Breast epithelium (tissue), 4 donors: ENCODE measurements around the gene MEG3. TPM values are rescaled to one million over a fixed set of nuclear protein-coding genes. Genes with fewer than 3 reads are reported as not detected.

ENCODE experiments used
- DNase-seq, 2 donors: peaks; one replicate each; pipeline ENCODE4 v3.0.0-alpha.2; 2019; ENCODE audit warnings: low spot score in 2 of 2
- H3K27ac ChIP-seq, 2 donors: fragments of 200-600 bp; sonication (generic) in 1 of 2; one replicate each; pipeline ENCODE4 v1.5.1; 2016 to 2019; ENCODE audit warnings: mild to moderate bottlenecking in 1 of 2
- H3K27me3 ChIP-seq, 2 donors: fragments of 200-600 bp; sonication (generic) in 1 of 2; one replicate each; pipeline versions ENCODE4 v1.5.1 to v1.6.0; 2017 to 2019; ENCODE audit warnings: control low read depth in 1 of 2, mild to moderate bottlenecking in 1 of 2
- H3K36me3 ChIP-seq: fragments of 200-600 bp; one replicate; pipeline ENCODE4 v1.5.1; 2019
- H3K4me1 ChIP-seq, 2 donors: fragments of 200-600 bp; sonication (generic); one replicate each; pipeline ENCODE4 v1.5.1; 2016 to 2019; ENCODE audit warnings: control low read depth in 1 of 2
- H3K4me3 ChIP-seq, 3 donors: fragments of 200-600 bp; sonication (generic); 1 replicate in 2 of 3; 2 replicates in 1 of 3; pipeline ENCODE4 v1.5.1; 2016 to 2019; ENCODE audit warnings: mild to moderate bottlenecking in 3 of 3, moderate library complexity in 2 of 3
- H3K9me3 ChIP-seq, 2 donors: fragments of 200-600 bp; sonication (generic) in 1 of 2; one replicate each; pipeline ENCODE4 v1.5.1; 2016 to 2019; ENCODE audit warnings: control low read depth in 1 of 2
- CTCF ChIP-seq, 3 donors: fragments of 450-650 bp; IDR thresholded peaks; one replicate each; pipeline ENCODE4 v1.5.1; 2016 to 2017; ENCODE audit warnings: antibody characterized with exemption in 3 of 3, mild to moderate bottlenecking in 3 of 3, moderate library complexity in 3 of 3
- POLR2A ChIP-seq: fragments of 450-650 bp; IDR thresholded peaks from one replicate; pipeline ENCODE4 v1.6.1; 2016; ENCODE audit warnings: antibody characterized with exemption, mild to moderate bottlenecking, moderate library complexity
- POLR2AphosphoS5 ChIP-seq, 3 donors: sonication (generic); formaldehyde crosslinking; IDR thresholded peaks; one replicate each; pipeline ENCODE4 v1.6.1; 2017; ENCODE audit warnings: antibody characterized with exemption in 3 of 3
- intact Hi-C: fragments of 100-400 bp; cut with DNase I; formaldehyde crosslinking; loops from one replicate; pipeline ENCODE4 v1.15.1; 2023; ENCODE audit warnings: low total_unique reads
- total RNA-seq, 3 donors: library from RNA; depleted of rRNA; stranded (reverse); fragments of >200 nt; gene quantifications; one replicate each; pipeline ENCODE4 v1.1.0, GENCODE V29; 2016

The MEG3 gene
- total RNA-seq, 3 donors from 2014 or later = 45.2 to 68.8 (median 49.8) TPM

- H3K27ac ChIP-seq = no peak overlapping the region
- H3K9me3 ChIP-seq = peaks cover 4 to 5% of the 10 kb centered on the region in 2 donors
- DNase-seq = no peak
- intact Hi-C loops = no loop called here
- H3K27me3 ChIP-seq = no peaks in the 10 kb centered on the region
- no peaks in the 10 kb centered on the region for H3K36me3 ChIP-seq
- TF ChIP-seq POLR2A (no peak), POLR2AphosphoS5 (IDR thresholded peaks at IDR 0.05) (no peak), CTCF (IDR thresholded peaks at IDR 0.05) (no peak)
- H3K4me3 ChIP-seq = no peak overlapping the region
- no peaks in the 10 kb centered on the region for H3K4me1 ChIP-seq
Observed at GRCh38 chr14:100803226-100803625, 22.7 kb upstream of the MEG3 start.

- intact Hi-C loops = no loop called here
- no peak overlapping the region for H3K4me3 ChIP-seq
- no peaks in the 10 kb centered on the region for H3K27me3 ChIP-seq
- peaks cover 8 to 10% of the 10 kb centered on the region in 2 donors for H3K9me3 ChIP-seq
- no peak overlapping the region for H3K27ac ChIP-seq
- TF ChIP-seq POLR2AphosphoS5 (IDR thresholded peaks at IDR 0.05) = no peak
- no peak for TF ChIP-seq POLR2A
- TF ChIP-seq CTCF (IDR thresholded peaks at IDR 0.05) = no peak
- no peaks in the 10 kb centered on the region for H3K4me1 ChIP-seq
- no peak for DNase-seq
- H3K36me3 ChIP-seq = no peaks in the 10 kb centered on the region
Observed at GRCh38 chr14:100803676-100804075, 22.2 kb upstream of the MEG3 start.

- H3K9me3 ChIP-seq = peaks cover 13 to 15% of the 10 kb centered on the region in 2 donors
- DNase-seq = no peak
- no peaks in the 10 kb centered on the region for H3K27me3 ChIP-seq
- intact Hi-C loops = no loop called here
- TF ChIP-seq POLR2A = no peak
- H3K4me3 ChIP-seq = no peak overlapping the region
- H3K36me3 ChIP-seq = no peaks in the 10 kb centered on the region
- H3K27ac ChIP-seq = no peak overlapping the region
- H3K4me1 ChIP-seq = no peaks in the 10 kb centered on the region
Observed at GRCh38 chr14:100804138-100804537, 21.8 kb upstream of the MEG3 start.

GRCh38 chr14:100804558-100805309 is 21.2 kb upstream of the MEG3 start:
- no peak for DNase-seq
- H3K36me3 ChIP-seq = no peaks in the 10 kb centered on the region

GRCh38 chr14:100806386-100806785 is 19.5 kb upstream of the MEG3 start:
- DNase-seq = no peak
- peaks cover 0 to 5% of the 10 kb centered on the region in 2 donors for H3K27me3 ChIP-seq

More at GRCh38 chr14:100804558-100805309, 21.2 kb upstream of the MEG3 start:
- Histone ChIP-seq H3K4me3 (no peak overlapping the region), H3K27ac (no peak overlapping the region), H3K27me3 (peaks cover 0 to 4% of the 10 kb centered on the region in 2 donors), H3K9me3 (peaks cover 18 to 19% of the 10 kb centered on the region in 2 donors), H3K4me1 (no peaks in the 10 kb centered on the region)
- TF ChIP-seq POLR2A (no peak), POLR2AphosphoS5 (IDR thresholded peaks at IDR 0.05) (no peak)
- intact Hi-C loops = no loop called here

More at GRCh38 chr14:100806386-100806785, 19.5 kb upstream of the MEG3 start:
- Histone ChIP-seq H3K36me3 (no peaks in the 10 kb centered on the region), H3K27ac (no peak overlapping the region), H3K9me3 (peaks cover 33 to 34% of the 10 kb centered on the region in 2 donors), H3K4me3 (no peak overlapping the region), H3K4me1 (no peaks in the 10 kb centered on the region)
- TF ChIP-seq POLR2A (no peak), CTCF (IDR thresholded peaks at IDR 0.05) (no peak), POLR2AphosphoS5 (IDR thresholded peaks at IDR 0.05) (no peak)
- intact Hi-C loops = no loop called here
